GM11168 (cell line): ENCODE results near the gene THEMIS.
"Not testable (repeated sequence)": the region's sequence is repeated elsewhere in the genome, so short reads cannot be mapped to it uniquely, and the experiment has no call there.

Experiments used
- in situ Hi-C: fragments of 300-500 bp; cut with MboI; formaldehyde crosslinking; loops from one replicate; pipeline ENCODE4 v1.12.0; 2022; ENCODE audit warnings: low sequenced_read_pairs; ENCODE audit not compliant: unreplicated experiment

Gene THEMIS

DNA sequence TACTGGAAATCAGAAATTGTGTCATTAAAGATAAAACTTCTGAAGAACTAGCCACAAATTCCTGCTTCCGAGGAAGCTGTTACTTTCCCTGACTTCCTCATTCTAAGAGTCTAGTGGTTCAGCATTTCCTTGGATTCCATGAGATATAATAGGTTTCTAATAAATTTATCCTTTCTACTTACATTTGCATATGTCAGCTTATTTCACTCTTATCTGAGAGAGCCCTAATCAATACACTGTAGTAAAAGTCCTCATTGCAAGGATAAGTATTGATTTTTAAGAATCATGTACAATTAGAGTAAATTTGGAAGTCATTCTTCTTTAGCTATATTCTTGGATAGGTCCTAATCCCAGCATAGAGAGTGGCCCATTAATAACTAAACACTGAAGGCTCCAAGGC lies 16.9 kb upstream of the THEMIS start:
- in situ Hi-C loops: no loop called here

DNA sequence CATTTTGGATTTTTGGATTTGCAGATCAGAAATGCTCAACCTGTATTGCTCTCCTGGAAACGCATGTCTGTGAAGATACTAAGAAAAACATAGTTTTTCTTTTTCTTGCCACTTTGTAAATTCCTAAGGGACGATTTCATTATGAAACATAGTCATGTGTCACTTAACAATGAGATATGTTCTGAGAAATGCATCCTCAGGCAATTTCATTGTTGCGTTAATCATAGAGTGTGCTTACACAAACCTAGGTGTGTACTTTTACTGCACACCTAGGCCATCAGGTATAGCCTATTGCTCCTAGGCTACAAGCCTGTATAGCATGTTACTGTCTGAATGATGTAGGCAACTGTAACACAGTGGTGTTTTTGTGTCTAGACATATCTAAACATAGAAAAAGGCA lies 13.4 kb upstream of the THEMIS start:
- in situ Hi-C loops: no loop called here

DNA sequence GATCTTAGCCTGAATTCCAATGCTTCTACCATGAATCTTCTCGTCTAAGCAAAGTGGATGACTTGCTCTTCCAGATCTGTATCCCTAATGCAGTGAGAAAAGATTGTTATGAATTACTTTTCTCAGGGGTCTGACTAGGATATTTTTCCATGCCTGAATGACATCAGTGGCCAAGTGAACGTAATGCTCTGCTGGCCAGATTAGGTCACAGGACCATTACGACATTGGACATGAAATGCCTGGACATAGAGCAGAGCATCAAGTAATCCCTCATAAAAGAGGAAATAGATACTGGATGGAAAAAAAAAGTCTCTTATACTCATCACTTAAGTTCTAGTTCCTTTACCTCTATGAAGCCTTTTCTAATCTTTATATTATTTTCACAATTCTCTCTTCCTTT lies 12.1 kb upstream of the THEMIS start:
- in situ Hi-C loops: no loop called here

DNA sequence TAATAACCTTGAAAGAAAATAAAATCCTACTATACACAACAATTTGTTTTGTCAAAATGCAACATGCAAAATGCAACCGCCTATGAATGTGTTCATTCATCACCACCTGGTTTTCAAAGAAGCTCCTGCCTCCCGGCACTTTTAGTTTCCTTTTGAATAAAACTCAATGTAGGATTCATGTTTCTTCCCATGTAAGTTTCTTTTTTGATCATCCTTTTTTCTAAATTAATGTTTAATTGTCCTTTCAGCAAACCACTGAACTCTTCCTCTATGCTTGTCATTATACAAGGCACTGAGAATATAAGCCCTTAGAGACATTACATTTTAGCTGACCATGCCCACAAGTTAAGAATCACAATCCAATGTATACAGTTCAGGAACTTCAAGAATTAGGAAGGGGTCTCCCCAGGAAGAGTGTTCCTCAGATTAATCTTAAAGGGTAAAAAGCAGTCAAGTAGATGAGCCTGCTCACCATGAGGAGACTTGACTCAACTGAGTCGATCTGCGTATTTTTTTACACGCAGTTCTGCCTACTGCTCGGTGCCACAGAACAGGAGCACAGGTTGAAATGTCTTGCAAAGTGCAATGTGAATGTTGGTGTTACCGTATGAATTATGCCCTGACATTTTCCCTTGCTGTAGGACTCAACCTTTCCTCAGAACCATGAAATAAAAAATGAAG lies 7.2 kb upstream of the THEMIS start:
- in situ Hi-C loops: no loop called here

DNA sequence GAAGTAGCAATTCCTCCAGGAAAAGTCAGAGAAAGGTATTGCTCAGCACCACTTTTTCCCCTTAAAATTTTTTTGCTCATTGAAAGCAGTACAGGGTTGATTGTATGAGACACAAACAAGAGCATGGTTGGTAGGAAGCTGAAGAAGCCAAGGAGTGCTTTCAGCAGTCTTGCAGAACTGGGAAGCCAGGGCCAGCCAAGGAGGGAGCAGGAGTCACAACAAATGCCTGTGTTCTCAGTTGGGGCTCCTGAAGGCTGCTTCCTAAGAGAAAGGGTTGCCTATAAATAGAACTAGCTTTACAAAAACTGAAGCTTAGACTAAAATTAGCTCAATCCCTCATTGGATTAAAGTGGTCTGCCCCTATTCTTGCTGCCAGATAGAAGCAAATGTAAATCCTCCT lies 3.3 kb upstream of the THEMIS start:
- in situ Hi-C loops: no loop called here

DNA sequence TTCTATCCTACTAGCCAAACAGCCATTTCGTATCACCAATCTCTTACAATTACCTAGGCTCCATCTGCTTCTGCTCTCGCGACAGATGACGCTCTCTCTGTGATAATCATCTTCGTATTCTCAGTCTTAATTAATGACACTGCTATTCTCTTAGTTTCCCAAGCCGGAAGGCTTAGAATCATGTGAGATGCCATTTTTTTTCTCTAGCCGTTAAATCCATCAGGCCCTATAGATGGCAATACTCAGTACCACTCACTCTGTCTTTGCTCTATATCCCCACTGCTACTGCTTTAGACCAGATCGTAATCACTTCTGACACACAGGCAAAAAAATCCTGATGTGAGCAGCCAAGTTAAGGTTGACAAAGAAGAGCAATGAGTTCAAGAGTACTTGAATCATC lies 2.1 kb upstream of the THEMIS start:
- in situ Hi-C loops: no loop called here

DNA sequence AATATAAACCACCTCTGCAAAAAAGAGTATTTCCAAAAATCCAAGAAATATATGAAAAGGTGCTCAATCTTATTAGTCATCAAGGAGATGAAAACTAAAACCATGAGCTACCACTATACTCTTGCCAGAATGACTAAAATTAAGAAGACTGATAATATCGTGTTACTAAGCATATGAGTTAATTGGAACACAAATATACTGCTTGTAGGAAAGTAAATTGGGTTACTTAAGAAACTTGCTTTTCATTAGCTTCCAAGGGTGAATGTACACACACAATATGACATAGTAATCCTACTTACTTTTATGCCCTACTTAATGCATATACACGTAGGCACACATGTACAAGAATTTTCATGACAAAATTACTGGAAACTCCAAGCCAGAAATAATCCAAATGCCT lies 3.4 kb downstream of the THEMIS start:
- in situ Hi-C loops: no loop called here

DNA sequence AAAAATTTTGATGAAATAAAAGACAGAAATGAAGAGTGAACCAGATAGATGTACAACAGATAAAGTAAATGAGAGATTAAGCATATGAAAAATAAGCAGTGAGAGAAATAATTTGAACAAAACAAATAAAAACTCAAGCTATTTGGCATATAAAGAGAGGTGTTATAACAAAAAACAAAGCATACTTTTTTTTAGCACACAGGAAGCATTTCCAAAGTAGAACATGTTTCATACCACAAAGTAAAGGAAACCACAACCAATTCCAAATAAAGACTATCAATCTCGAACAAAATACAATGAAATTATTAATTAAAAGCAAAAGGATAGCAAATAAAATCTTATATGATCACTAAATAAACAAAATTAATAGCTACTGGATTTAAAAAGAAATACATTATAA lies 6.8 kb downstream of the THEMIS start:
- in situ Hi-C loops: no loop called here

DNA sequence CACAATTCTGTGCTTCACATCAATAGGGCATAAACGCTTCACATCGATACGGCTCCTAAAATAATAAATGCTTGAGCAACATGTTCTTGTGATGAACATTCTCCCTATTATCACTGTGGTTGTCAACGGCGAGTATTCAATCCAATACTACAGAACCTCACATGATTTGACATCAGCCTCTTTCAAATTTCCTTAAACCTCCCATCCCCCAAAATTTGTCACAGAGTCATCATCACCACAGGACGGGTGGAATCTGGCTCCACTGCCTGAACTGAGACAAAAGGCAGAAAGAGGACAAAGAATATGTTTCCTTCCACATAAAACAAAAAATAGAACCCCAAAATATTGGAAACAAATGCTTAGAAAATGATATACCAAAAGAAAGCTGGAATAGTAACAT lies 7.3 kb downstream of the THEMIS start:
- in situ Hi-C loops: no loop called here

DNA sequence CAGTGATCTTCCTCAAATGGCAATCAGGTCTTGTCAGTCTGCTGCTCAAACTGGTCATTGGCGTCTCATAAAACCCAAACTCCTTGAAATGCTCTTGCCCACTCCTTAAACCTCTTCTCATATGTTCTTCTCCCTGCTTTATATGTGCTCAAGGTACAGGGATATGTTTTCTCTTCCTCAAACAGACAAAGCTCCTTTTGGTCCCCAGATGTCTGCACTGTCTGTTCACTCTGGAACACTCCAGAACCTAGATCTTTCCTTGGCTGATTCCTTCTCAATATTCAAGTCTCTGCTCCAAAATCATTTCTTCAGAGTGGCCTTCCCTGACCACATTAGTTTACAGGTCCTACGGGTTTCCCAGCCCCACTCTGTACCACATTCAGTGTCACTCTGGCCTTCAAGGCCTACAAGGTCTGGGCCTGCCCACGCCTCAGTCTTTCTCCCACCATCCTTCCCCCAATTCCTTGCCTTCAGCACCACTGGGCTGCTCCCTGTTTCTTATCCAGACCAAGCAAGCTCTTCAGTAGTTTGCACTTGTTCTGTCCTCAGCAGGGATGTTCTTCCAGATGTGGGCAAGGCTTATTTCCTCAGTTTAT lies 9.0 kb downstream of the THEMIS start:
- in situ Hi-C loops: no loop called here

DNA sequence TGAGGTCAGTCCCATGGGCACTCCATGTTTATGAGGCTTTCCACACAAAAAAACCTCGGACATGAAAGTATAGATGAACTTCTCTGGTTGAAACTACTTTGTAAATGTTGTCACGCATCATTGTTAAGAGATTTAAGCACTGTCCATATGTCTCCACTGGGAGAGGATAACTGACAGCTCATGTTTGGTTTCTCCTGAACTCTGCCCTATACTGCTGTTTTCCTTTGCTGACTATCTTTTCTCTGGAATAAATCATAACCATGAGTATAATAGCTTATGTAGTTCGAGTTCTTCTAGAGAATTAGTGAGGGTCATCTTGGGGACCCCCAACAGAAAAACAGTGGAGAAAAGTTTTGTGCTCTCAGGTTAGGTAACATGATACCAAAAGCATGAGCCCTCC lies 14.3 kb downstream of the THEMIS start:
- in situ Hi-C loops: no loop called here

DNA sequence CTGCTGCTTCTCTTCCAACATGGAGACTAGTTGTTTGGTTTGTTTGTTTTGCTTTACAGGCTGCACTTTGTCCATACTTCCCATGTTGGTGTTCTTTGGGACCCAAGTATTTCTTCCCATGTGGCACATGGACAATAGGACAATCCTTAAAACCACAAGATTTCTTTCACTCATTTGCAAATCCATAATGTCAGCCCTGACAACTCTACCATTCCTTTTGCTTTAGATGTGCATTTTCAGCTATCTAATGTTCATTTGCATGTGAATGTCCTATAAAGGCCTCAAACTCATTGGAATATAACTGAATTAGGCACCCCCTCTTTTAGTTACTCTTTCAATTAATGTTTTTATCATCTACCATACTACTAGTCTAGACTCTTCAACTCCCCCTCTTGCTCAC lies 16.7 kb downstream of the THEMIS start:
- in situ Hi-C loops: no loop called here

DNA sequence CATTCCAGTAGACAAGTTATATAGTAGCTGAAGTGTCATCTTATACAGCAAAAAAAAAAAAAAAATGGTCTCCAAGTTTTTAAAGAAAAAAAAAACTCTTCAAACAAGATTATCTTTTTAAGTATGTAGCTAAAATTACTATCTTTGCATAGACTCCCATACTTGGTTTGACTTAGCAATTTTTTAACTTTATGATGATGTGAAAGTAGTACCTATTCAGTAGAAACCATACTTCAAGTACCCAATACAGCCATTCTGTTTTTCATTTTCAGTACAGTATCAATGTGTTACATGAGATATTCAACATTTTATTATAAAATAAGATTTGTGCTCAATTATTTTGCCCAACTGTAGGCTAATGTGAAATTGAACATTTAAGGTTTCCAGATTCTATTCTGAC lies 18.9 kb downstream of the THEMIS start:
- in situ Hi-C loops: not testable (repeated sequence)

DNA sequence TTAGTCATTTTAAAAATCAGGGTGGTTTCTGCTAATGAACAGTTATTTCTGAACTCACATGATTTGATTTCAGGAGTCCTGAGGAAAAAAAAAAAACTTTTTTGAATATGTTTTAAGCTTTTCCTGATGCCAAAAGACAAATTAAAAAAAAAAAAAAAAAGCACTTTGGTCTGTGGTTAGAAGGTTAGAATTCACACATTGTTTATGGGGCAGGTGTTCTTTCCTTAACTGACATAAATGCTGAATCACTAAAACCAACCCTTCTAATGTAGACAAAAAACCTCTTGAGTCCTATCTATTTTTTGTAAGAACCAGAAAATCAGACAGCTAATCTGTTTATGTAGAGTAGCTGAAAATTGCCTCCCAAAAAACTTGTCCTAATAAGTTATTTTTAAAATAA lies 20.4 kb downstream of the THEMIS start:
- in situ Hi-C loops: no loop called here

DNA sequence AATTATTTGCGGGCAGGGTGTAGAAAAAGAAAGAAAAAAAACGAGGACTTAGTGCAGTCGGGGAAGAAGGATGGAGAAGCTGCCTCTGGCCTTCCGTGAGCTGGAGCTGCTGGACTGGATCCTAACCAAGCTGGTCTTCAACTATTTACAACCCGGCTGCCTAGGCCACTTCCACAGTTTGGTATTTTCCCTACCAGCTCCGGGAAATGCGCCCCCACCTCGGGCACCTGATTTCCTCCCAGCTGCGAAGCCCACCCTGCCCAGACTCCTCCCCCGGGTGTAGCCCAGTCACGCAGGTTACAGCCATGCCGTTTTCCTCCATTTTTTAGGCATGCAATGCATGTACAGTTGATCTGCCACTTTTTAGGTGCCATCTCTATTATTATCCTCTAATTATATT lies 21.2 kb downstream of the THEMIS start:
- in situ Hi-C loops: no loop called here

DNA sequence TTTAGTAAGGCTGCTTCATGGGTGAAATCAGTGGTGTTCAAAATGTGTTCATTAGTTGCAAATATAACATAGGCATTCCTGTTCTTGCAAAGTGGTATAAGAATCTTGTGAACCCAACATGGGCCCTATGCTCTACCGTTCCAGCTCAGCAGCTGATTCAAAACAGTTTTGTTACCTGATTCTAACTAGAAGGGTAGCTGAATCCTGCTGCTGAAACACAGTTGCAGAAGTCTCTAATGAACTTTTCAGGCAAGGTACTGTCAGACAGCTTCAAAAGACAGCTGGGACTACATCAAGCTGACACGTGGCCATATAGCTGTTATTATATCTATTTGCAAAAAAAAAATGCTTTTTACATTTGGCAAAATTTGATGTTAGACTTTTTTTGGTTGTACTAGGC lies 22.7 kb downstream of the THEMIS start:
- in situ Hi-C loops: no loop called here

DNA sequence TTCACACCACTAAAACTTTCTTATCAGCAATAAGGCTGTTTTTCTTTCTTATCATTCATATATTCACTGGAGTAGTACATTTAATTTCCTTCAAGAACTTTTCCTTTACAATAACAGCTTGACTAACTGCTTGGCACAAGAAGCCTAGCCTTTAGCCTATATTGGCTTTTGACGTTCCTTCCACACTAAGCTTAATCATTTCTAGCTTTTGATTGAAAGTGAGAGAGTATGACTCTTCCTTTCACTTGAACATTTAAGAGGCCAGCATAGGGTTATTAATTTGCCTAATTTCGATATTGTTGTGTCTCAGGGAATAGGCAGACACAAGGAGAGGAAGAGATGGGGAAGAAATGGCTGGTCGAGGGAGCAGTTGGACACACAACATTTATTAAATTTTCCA lies 23.6 kb downstream of the THEMIS start:
- in situ Hi-C loops: no loop called here

DNA sequence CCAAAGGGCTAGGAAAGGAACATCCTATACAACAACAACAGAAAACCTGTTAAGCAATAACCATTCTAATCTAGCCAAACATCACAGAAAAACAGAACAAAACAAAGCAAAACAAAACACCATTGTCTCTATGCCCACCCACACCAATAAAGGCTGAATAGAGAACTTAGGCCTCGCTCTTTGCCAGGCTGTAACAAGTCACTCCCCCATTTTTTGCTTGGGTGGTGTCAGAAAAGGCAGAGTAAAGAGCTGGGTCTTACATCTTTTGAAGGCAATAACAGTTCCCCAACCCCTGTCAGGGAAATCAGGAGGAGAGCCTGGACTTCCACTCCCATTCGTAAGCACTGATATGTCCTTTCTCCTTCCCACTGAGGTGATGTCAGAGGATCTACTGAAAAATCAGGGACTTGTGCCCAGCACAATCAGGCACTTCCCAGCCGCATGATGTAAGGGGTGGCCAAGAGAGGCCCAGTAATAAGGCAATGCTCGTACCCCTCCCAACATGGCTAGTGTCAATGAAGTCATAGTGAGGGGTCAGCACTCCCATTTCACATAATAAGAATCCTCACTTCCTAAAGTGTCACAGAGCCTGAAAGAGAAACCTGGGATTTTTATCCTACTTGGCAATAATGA lies 31.0 kb downstream of the THEMIS start:
- in situ Hi-C loops: no loop called here

DNA sequence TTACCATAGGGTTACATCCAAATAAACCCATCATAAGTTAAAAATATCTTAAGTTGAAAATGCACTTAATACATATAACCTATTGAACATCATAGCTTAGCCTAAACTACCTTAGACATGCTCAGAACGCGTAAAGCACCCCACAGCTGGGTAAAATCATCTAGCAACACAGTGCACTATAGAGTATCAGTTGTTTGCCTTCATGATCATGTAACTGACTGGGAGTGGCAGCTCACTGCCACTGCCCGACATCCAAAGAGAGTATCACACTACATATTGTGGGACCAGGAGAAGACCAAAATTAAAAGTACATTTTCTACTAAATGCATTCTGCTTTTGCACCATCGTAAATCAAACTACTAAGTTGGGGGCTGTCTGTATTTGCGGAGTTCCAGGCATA lies 31.7 kb downstream of the THEMIS start:
- in situ Hi-C loops: no loop called here

DNA sequence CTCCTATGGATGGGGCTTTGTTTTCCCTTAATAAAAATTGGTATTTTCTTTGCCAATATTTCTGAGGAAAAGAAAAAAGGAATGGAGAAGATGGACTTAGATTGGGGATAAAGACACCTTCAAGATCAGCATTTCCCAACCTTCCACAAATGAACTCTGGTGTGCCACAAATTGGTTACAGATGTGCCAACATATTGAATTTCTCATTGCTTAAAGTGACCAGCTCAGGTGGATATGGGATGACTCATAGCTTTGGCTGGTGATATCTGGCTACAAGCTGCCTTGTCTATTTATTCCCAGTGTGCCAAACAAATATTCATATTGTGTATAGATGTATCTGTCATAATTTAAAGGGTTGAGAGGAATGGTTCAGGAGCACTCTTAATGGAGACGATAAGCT lies 32.5 kb downstream of the THEMIS start:
- in situ Hi-C loops: no loop called here

DNA sequence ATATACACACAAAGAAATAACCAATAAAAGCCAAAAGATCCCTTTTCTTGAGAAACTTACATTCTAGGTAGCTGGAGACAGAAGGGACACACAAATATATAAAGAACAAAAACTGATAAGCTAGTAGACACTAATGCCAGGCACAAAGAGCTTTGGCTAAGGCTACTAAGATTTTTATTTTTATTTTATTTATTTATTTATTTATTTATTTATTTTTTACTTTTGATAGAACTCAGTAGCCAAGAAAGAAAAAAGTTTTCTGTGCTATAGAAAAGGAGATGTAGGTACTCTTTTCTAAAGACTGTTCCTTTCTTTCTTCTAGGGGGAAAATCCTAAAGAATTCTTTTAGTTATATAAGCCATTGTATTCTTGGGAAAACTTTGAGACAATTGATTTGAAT lies 34.1 kb downstream of the THEMIS start:
- in situ Hi-C loops: no loop called here

DNA sequence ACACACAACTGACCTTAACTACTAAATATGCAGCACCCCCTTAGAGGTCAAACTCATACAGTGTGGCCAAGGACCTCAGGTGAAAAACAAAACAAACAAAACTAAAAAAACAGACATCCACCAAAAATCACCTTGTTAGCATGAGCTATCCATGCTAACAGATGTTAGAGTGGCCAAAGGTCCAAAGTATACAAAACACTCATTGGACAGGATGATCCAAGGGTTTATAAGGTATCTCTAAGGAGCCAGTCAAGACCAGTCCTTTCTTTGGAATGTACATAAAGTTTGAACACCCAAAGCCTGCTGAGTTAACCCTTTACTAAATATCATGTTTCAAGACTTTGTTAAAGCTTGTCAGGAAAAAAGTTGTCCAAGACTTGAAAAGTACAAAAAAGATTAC lies 35.8 kb downstream of the THEMIS start:
- in situ Hi-C loops: no loop called here
